ENCODE measurements around the gene CILP2.

Gene CILP2

GRCh38 chr19:19543640-19544039 is 5.6 kb downstream of the CILP2 start:
- no peak for DNase-seq (ENCODE audit: low read depth)

GRCh38 chr19:19544257-19544953 is 6.3 kb downstream of the CILP2 start:
- DNase-seq (ENCODE audit: low read depth): no peak

- no peak for DNase-seq (ENCODE audit: low read depth)
Observed at GRCh38 chr19:19544954-19545591, 7.0 kb downstream of the CILP2 start.

- DNase-seq (ENCODE audit: low read depth): no peak
Observed at GRCh38 chr19:19545707-19546106, 7.6 kb downstream of the CILP2 start.

GRCh38 chr19:19546751-19547162 is 8.7 kb downstream of the CILP2 start:
- DNase-seq (ENCODE audit: low read depth): no peak

GRCh38 chr19:19547674-19548336 is 9.7 kb downstream of the CILP2 start:
- DNase-seq (ENCODE audit: low read depth): no peak

- DNase-seq (ENCODE audit: low read depth): no peak
Observed at GRCh38 chr19:19548915-19549759, 11.1 kb downstream of the CILP2 start.

GRCh38 chr19:19549804-19550464 is 11.9 kb downstream of the CILP2 start:
- no peak for DNase-seq (ENCODE audit: low read depth)

- no peak for DNase-seq (ENCODE audit: low read depth)
Observed at GRCh38 chr19:19550485-19550929, 12.4 kb downstream of the CILP2 start.

- no peak for DNase-seq (ENCODE audit: low read depth)
Observed at GRCh38 chr19:19550972-19551852, 13.1 kb downstream of the CILP2 start.

GRCh38 chr19:19551853-19552192 is 13.8 kb downstream of the CILP2 start:
- DNase-seq (ENCODE audit: low read depth): no peak

- DNase-seq (ENCODE audit: low read depth): no peak
Observed at GRCh38 chr19:19552798-19553197, 14.7 kb downstream of the CILP2 start.

- no peak for DNase-seq (ENCODE audit: low read depth)
Observed at GRCh38 chr19:19553670-19554069, 15.6 kb downstream of the CILP2 start.

GRCh38 chr19:19554074-19555023 is 16.3 kb downstream of the CILP2 start:
- DNase-seq (ENCODE audit: low read depth): peak; percentile 39

- DNase-seq (ENCODE audit: low read depth): no peak
Observed at GRCh38 chr19:19558055-19558454, 20.0 kb downstream of the CILP2 start.

GRCh38 chr19:19558636-19559035 is 20.6 kb downstream of the CILP2 start:
- no peak for DNase-seq (ENCODE audit: low read depth)

GRCh38 chr19:19559931-19560330 is 21.9 kb downstream of the CILP2 start:
- no peak for DNase-seq (ENCODE audit: low read depth)

GRCh38 chr19:19561946-19562664 is 24.0 kb downstream of the CILP2 start:
- DNase-seq (ENCODE audit: low read depth): no peak

Data from stimulated activated CD8-positive, alpha-beta memory T cell treated with anti-CD3 and anti-CD28 coated beads, Interleukin-4, amount 100 ng/mL, for 24 hours (primary cell).